Measurements from ENCODE around the gene GTF3C1.

GRCh38 chr16:27544671-27545070, 5.0 kb downstream of the GTF3C1 start:
- TF ChIP-seq EZH2 (IDR thresholded peaks at IDR 0.05; ENCODE audit: insufficient read depth, poor library complexity, severe bottlenecking) (no peak), EZH2phosphoT487 (IDR thresholded peaks at IDR 0.05; ENCODE audit: insufficient read depth, low read depth) (no peak)
